ENCODE results near the gene FHL2. TPM values are rescaled to one million over a fixed set of nuclear protein-coding genes. Genes with fewer than 3 reads are reported as not detected.

FHL2 gene
- total RNA-seq, 1 donor from 2014 or later, result 260 TPM

- peaks cover 14% of the 10 kb centered on the region for H3K36me3 ChIP-seq (ENCODE audit: control insufficient read depth, insufficient read depth, low read length)
- TF ChIP-seq, protein P1, sequence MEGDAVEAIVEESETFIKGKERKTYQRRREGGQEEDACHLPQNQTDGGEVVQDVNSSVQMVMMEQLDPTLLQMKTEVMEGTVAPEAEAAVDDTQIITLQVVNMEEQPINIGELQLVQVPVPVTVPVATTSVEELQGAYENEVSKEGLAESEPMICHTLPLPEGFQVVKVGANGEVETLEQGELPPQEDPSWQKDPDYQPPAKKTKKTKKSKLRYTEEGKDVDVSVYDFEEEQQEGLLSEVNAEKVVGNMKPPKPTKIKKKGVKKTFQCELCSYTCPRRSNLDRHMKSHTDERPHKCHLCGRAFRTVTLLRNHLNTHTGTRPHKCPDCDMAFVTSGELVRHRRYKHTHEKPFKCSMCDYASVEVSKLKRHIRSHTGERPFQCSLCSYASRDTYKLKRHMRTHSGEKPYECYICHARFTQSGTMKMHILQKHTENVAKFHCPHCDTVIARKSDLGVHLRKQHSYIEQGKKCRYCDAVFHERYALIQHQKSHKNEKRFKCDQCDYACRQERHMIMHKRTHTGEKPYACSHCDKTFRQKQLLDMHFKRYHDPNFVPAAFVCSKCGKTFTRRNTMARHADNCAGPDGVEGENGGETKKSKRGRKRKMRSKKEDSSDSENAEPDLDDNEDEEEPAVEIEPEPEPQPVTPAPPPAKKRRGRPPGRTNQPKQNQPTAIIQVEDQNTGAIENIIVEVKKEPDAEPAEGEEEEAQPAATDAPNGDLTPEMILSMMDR (IDR thresholded peaks at IDR 0.05; ENCODE audit: insufficient read depth, low read length, poor library complexity, severe bottlenecking), result no peak
- H3K27me3 ChIP-seq (ENCODE audit: control insufficient read depth, insufficient read depth, low read length), result no peaks in the 10 kb centered on the region
- no peak overlapping the region for H3K4me3 ChIP-seq (ENCODE audit: low read depth, low read length)
- DNase-seq (ENCODE audit: low read depth), result no peak
These were observed 40.3 kb downstream of the FHL2 start for GRCh38 chr2:105358593-105358992.

DNA sequence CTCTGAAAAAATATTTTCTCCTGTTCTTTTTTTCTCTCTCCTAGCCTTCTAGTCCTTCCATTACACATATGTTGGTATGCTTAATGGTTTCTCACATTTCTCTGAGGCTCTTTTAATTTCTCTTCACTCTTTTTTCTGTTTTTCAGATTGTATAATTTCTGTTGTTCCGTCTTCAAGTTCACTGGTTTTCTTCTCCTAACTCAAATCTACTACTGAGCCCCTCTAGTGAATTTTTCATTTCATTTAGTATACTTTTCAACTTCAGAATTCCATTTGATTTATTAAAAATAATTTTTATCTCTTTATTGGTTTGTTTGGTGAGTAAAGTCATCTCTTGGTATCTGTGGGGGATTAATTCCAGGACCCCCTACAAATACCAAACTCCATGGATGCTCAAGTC is 41.7 kb downstream of the FHL2 start:
- Histone ChIP-seq H3K4me3 (ENCODE audit: low read depth, low read length) (no peak overlapping the region), H3K36me3 (ENCODE audit: control insufficient read depth, insufficient read depth, low read length) (peaks cover 6% of the 10 kb centered on the region), H3K27me3 (ENCODE audit: control insufficient read depth, insufficient read depth, low read length) (no peaks in the 10 kb centered on the region)
- TF ChIP-seq, protein P1 (IDR thresholded peaks at IDR 0.05; ENCODE audit: insufficient read depth, low read length, poor library complexity, severe bottlenecking), result no peak
- no peak for DNase-seq (ENCODE audit: low read depth)

- DNase-seq (ENCODE audit: low read depth), result no peak
- Histone ChIP-seq H3K4me3 (ENCODE audit: low read depth, low read length) (no peak overlapping the region), H3K27me3 (ENCODE audit: control insufficient read depth, insufficient read depth, low read length) (no peaks in the 10 kb centered on the region), H3K36me3 (ENCODE audit: control insufficient read depth, insufficient read depth, low read length) (no peaks in the 10 kb centered on the region)
- TF ChIP-seq, protein P1 (IDR thresholded peaks at IDR 0.05; ENCODE audit: insufficient read depth, low read length, poor library complexity, severe bottlenecking), result peak; percentile 20
These were observed 54.0 kb downstream of the FHL2 start for GRCh38 chr2:105344704-105345345.

DNA sequence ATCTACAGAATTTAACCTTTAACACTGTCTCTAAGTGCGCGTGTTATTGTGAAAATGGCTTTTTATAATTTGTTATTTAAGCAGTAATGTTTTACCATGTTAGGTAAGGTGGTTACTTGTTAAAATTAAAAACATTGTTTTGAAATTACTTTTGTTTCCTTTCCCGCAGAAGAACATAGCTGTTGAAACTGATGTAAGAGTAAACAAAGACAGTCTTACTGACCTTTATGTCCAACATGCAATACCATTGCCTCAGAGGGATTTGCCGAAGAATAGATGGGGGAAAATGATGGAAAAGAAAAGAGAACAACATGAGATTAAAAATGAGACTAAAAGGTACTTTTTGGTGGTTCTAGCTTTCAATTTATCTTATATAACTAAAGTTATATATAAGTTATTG is 59.4 kb downstream of the FHL2 start:
- H3K27me3 ChIP-seq (ENCODE audit: control insufficient read depth, insufficient read depth, low read length), result no peaks in the 10 kb centered on the region
- no peak for DNase-seq (ENCODE audit: low read depth)
- H3K4me3 ChIP-seq (ENCODE audit: low read depth, low read length), result no peak overlapping the region
- H3K36me3 ChIP-seq (ENCODE audit: control insufficient read depth, insufficient read depth, low read length), result no peaks in the 10 kb centered on the region
- TF ChIP-seq, protein P1 (IDR thresholded peaks at IDR 0.05; ENCODE audit: insufficient read depth, low read length, poor library complexity, severe bottlenecking), result no peak

GRCh38 chr2:105338020-105338385 is 60.8 kb downstream of the FHL2 start:
- Histone ChIP-seq H3K4me3 (ENCODE audit: low read depth, low read length) (peak overlapping the region; percentile 83), H3K27me3 (ENCODE audit: control insufficient read depth, insufficient read depth, low read length) (no peaks in the 10 kb centered on the region), H3K36me3 (ENCODE audit: control insufficient read depth, insufficient read depth, low read length) (no peaks in the 10 kb centered on the region)
- no peak for DNase-seq (ENCODE audit: low read depth)
- TF ChIP-seq, protein P1 (IDR thresholded peaks at IDR 0.05; ENCODE audit: insufficient read depth, low read length, poor library complexity, severe bottlenecking), result no peak

All from kidney epithelial cell (primary cell).